HPDE6-E6E7 (cell line): ENCODE measurements around the gene PLEKHM1.
"Not testable (repeated sequence)": the region's sequence is repeated elsewhere in the genome, so short reads cannot be mapped to it uniquely, and the experiment has no call there.

ENCODE experiments used
- DNase-seq: peaks from one replicate; pipeline ENCODE4 v3.0.0; 2011; ENCODE audit warnings: missing footprints; ENCODE audit errors: extremely low spot score

PLEKHM1 gene

GRCh38 chr17:45461524-45462327, 28.8 kb downstream of the PLEKHM1 start:
- DNase-seq: not testable (repeated sequence)

- not testable (repeated sequence) for DNase-seq
These were observed 30.1 kb downstream of the PLEKHM1 start for GRCh38 chr17:45460422-45460821.

- not testable (repeated sequence) for DNase-seq
These were observed 36.2 kb downstream of the PLEKHM1 start for GRCh38 chr17:45454341-45454740.

- not testable (repeated sequence) for DNase-seq
These were observed 36.8 kb downstream of the PLEKHM1 start for GRCh38 chr17:45453731-45454130.

GRCh38 chr17:45453225-45453534, 37.3 kb downstream of the PLEKHM1 start:
- not testable (repeated sequence) for DNase-seq

GRCh38 chr17:45452329-45453224, 37.9 kb downstream of the PLEKHM1 start:
- DNase-seq: not testable (repeated sequence)

- DNase-seq: not testable (repeated sequence)
These were observed 38.9 kb downstream of the PLEKHM1 start for GRCh38 chr17:45451660-45452059.

GRCh38 chr17:45451131-45451530, 39.4 kb downstream of the PLEKHM1 start:
- DNase-seq: no peak

GRCh38 chr17:45449708-45450329, 40.7 kb downstream of the PLEKHM1 start:
- DNase-seq: not testable (repeated sequence)

GRCh38 chr17:45449260-45449659, 41.3 kb downstream of the PLEKHM1 start:
- DNase-seq: not testable (repeated sequence)

GRCh38 chr17:45448483-45448882, 42.0 kb downstream of the PLEKHM1 start:
- not testable (repeated sequence) for DNase-seq

GRCh38 chr17:45448066-45448465, 42.5 kb downstream of the PLEKHM1 start:
- not testable (repeated sequence) for DNase-seq

GRCh38 chr17:45447650-45448049, 42.9 kb downstream of the PLEKHM1 start:
- not testable (repeated sequence) for DNase-seq

GRCh38 chr17:45446872-45447625, 43.5 kb downstream of the PLEKHM1 start:
- not testable (repeated sequence) for DNase-seq

GRCh38 chr17:45445901-45446743, 44.4 kb downstream of the PLEKHM1 start:
- peak; percentile 73 for DNase-seq

GRCh38 chr17:45444856-45445820, 45.4 kb downstream of the PLEKHM1 start:
- not testable (repeated sequence) for DNase-seq

GRCh38 chr17:45444301-45444700, 46.2 kb downstream of the PLEKHM1 start:
- DNase-seq: not testable (repeated sequence)

GRCh38 chr17:45443371-45444260, 46.9 kb downstream of the PLEKHM1 start:
- DNase-seq: not testable (repeated sequence)
